Measurements from ENCODE around the gene TSR2.
"Not testable (repeated sequence)": the region's sequence is repeated elsewhere in the genome, so short reads cannot be mapped to it uniquely, and the experiment has no call there.

TSR2 gene

DNA sequence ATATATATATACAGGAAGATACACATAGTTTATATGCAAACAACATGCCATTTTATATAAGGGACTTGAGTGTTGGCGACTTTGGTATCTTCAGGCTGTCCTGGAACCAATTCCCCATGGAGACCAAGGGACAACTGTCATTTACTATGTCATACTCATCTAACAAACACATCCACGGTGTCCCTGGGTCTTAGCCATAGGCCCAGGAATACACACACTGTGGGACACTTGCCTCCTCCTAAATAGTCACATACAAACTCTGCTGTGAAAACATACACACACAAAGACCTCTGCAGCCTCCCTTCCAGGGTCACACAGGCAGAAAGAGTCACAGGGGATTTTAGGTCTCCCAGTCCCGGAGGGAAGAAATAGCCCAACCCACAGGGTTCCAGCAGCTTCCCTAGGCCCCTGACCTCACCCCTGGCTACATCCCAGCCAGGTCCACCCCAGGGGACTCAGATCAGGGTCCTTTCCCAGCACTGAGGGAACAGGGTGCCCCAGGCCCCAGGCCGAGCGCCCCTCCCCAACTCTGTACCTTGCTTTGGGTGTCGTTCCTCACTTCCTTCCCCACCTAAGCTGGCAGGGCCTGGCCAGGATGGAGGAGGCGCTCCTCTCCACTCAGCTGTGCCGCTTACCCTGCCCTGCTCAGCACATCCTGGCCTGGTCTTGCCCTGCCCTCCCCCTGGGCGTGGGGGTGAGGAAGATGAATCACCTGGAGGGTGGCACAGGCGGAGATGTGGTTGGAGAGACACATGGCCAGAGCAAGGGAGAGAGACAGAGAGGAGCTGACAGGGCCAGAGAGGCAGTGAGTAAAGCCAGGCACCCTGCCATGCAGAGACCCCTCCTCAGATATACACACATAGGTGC lies 34.0 kb downstream of the TSR2 start:
- DNase-seq = no peak

DNA sequence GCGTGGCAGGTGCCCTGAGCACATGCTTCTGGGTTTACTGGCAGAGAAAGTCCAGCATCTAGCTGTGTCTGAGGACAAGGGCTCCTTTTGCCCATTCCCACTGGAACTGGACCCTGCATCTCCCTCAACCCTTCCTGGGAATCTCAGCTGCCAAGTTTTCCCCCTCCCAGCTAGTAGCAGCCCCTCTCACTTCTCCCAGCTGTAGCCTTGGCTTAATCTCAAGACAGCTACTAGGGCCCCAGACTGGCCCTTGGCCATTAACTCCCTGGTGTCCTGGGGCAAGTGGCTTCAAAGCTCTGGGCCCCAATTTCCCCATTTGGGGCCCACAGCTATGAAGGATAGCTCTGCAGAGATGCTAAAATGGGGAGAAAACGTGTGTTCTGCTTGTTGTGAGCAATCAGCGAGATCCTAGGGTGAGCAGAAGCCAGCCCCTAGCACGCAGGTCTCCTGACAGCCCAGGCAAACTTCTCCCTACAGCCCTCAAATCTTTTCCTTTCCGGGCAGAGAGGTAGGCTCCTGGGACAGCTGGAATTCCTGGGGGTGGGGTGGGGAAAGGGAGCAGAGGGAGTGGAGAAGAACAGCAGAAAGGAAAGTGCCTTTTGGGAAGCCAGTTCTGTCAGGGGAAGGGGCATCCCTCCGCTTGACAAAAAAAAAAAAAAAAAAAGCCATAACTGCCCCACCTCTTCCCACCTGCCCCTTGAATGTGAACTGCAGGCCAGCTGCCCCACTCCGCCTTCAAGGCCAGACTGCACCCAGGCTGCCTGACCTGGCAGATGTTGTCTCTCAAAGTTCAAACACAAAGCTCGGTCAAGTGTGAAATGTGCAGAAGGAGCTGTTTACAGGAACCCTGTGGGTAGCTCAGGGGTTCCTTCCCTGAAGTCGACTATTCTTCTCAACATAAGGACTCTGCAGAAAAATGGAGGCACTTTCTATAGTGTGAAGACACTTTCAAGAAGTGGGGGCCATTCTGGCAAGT lies 39.2 kb downstream of the TSR2 start:
- DNase-seq = peak; percentile 23

DNA sequence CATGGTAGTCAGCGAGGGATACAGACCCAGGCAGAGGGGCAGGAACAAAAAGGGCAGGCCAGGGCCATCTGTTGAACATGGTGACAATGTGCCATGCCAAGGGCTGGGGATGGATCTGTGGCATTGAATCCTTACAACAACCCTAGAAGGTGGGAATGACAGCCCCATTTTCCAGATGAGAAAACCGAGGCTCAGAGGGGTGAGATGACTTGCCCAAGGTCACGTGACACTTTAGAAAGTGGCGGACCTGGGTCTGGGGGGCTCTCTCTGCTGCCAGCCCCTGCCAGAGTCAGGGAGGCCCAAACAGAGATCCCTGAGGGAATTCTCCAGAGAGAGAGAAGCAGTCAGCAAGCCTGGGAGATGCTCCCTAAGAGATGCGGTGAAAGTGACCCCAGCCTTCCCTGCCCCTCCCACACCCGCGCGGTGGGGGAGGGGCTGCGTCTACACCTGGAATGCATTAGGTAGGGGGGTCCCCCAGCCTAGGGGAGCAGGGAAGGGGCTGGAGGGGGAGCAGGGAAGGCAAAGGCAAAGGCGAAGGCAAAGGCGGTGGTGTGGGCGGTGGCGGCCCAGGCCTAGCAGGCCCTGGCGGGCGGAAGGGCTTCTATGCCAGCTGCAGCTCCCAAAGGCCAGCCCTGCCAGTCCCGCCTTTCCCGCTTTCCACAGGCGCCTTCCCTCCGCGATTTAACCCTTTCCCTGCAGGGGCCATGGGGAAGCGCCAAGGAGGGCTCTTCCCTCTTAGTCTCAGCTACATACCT lies 42.8 kb downstream of the TSR2 start:
- peak; percentile 19 for DNase-seq

DNA sequence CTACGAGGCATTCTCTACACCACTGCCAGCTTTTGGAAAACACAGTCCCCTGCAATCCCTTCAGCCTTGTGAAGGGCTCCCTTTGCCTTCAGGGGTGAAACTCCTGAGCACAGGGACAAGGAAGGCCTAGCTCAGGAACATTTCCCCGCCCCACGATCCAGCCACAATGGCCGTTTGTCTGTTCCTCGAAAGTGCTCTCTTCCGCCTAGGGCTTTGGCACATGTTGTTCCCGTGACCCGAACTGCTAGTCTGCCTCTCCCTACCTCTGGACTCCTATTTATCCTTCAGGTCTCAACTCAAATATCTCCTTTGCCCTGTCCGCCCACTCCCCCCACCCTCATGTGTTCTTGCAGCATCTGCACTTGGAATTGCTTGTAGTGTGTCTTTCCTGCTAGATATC lies 43.7 kb downstream of the TSR2 start:
- DNase-seq = no peak

DNA sequence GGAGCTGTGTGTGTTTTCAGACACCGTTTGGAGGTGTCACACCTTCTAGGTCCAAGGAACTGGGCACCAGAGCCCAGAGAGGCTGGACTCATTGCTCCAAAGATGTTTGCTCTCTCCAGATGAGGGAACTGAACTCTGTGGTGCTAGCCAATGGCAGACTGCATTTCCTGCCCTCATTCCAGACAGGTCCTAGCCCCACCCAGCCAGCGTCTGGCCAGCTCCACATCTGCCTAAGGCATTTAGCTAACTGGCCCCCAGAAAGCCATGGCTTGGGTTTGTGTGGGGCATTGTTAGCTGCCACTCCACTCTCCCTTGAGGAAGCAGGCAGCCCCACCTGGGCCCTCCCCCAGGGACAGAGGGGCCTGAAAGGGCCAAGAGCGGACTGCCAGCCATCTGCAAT lies 44.5 kb downstream of the TSR2 start:
- no peak for DNase-seq

DNA sequence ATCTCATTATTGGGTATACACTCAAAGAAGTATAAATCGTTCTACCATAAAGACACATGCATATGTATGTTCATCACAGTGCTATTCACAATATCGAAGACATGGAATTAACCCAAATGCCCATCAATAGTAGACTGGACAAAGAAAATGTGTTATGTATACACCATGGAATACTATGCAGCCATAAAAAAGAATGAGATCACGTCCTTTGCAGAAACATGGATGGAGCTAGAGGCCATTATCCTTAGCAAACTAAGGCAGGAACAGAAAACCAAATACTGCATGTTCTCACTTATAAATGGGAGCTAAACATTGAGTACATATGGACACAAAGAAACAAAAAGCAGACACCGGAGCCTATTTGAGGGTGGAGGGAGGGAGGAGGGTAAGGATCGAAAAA lies 49.6 kb downstream of the TSR2 start:
- not testable (repeated sequence) for DNase-seq

DNA sequence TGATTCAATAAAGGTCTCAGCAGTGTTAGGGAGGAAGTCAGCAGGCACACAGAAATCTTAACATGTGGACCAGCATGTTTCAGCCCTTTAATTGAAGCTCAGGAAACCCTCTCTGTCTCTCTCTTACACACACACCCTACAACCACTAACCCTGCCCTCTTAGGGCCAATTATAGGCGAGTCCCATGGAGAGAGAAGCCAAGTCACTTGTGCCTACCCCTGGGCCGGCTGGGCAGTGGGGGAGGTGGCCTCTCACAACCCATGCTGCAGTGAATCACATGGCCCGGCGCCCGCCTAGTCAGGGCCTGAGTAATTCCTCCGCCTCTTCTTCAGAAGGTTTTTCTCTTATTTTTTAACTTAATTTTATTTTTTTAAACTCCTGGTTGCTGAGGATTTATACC lies 52.1 kb downstream of the TSR2 start:
- DNase-seq = peak; percentile 56

DNA sequence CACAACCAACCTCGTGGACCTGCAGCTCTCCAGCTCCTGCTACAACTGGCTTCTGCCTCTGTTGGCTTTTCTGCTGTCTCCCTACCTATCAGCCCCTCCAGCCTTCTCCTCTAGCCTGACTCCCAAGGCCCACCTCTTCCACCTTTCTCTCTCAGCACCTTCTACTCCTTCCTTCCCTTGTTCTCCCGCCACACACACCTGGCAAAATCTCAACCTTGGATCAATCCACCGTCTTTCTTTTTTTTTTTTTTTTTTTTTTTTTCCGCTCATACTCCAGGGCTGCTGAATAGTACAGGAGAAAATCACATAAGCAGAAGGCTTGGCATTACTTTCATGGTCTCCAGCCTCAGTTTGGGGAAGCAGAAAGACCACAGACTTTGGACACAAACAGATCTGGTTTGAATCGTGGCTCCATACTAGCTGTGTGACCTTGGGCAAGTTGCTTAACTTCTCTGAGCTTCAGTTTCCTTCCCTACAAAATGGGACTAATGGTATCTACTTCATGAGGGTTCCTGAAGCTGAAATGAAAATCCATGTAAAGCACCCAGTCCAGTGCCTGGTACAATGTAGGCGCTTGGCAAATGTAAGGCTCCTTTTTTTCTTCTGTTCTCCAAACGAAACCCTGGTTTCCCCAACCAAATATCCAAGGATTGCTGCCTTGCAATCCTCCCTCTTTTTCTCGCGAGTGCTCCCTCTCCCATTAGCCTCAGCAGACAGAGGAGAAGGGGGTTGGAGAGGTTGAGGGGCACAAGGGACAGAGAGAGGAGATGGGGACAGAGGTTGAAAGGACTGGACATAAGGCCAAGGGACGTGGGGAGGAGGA lies 54.2 kb downstream of the TSR2 start:
- DNase-seq = peak; percentile 27

Measured in fibroblast of skin of scalp (primary cell).